Transverse colon (tissue), 4 donors: Measurements from ENCODE around the gene LRFN4. TPM values are rescaled to one million over a fixed set of nuclear protein-coding genes. Genes with fewer than 3 reads are reported as not detected.
A peak's percentile ranks its signal among the peaks of the same experiment; 100 is the strongest.

Source experiments
- DNase-seq: peaks from one replicate; pipeline ENCODE4 v3.0.0-alpha.2; 2019
- H3K27ac ChIP-seq, 4 donors: fragments of 200-600 bp; sonication (generic); 2 replicates each; pipeline ENCODE4 v1.5.1; 2016 to 2018; ENCODE audit warnings: inconsistent platforms in 4 of 4
- H3K27me3 ChIP-seq: fragments of 200-600 bp; sonication (generic); 2 replicates; pipeline ENCODE4 v1.5.1; 2017; ENCODE audit warnings: inconsistent platforms
- H3K36me3 ChIP-seq, 4 donors: fragments of 200-600 bp; sonication (generic); 2 replicates each; pipeline ENCODE4 v1.5.1; 2017 to 2019; ENCODE audit warnings: inconsistent platforms in 4 of 4
- H3K4me1 ChIP-seq, 4 donors: fragments of 200-600 bp; sonication (generic); 2 replicates each; pipeline ENCODE4 v1.5.1; 2017 to 2020; ENCODE audit warnings: inconsistent platforms in 4 of 4
- H3K4me3 ChIP-seq, 4 donors: fragments of 200-600 bp; sonication (generic); 1 replicate in 1 of 4; 2 replicates in 3 of 4; pipeline versions ENCODE4 v1.5.1 to v1.6.1; 2017 to 2019; ENCODE audit warnings: inconsistent platforms in 4 of 4
- H3K9me3 ChIP-seq, 2 donors: fragments of 200-600 bp; sonication (generic); 2 replicates each; pipeline ENCODE4 v1.5.1; 2017 to 2019; ENCODE audit warnings: inconsistent platforms in 2 of 2
- EP300 ChIP-seq: sonication (generic); formaldehyde crosslinking; IDR thresholded peaks from one replicate; pipeline ENCODE4 v1.6.1; 2017; ENCODE audit warnings: antibody characterized with exemption, low read depth
- POLR2A ChIP-seq: fragments of 450-650 bp; IDR thresholded peaks from one replicate; pipeline ENCODE4 v1.6.1; 2016; ENCODE audit warnings: antibody characterized with exemption, mild to moderate bottlenecking, moderate library complexity
- POLR2AphosphoS5 ChIP-seq, 3 donors: sonication (generic); formaldehyde crosslinking; IDR thresholded peaks; one replicate each; pipeline ENCODE4 v1.6.1; 2016; ENCODE audit warnings: antibody characterized with exemption in 3 of 3
- WGBS, 2 donors: methylation state at CpG; one replicate each; pipeline ENCODE4 v1.1.5; 2018; ENCODE audit warnings: low coverage in 1 of 2; 5-methylcytosine and 5-hydroxymethylcytosine counted together
- in situ Hi-C, 4 donors: fragments of 200-750 bp; cut with MboI; loops; one replicate each; pipeline versions ENCODE4 v1.15.0 to v1.15.1; 2017; ENCODE audit warnings: low sequenced_read_pairs in 3 of 4, low pct_ligation_motif_present in 1 of 4, low pct_unique_long_range_greater_than_20kb in 1 of 4
- intact Hi-C: fragments of 100-400 bp; cut with DNase I; formaldehyde crosslinking; loops from one replicate; pipeline ENCODE4 v1.15.1; 2023; ENCODE audit warnings: low total_unique reads
- total RNA-seq, 4 donors: library from RNA; depleted of rRNA; stranded (reverse); fragments of >200 nt; gene quantifications; one replicate each; pipeline ENCODE4 v1.1.0, GENCODE V29; 2016
- TF ChIP-seq, protein P1 (sequence below), 5 experiments: fragments of 200-600 bp in 3 of 5; fragments of 450-650 bp in 2 of 5; sonication (generic) in 3 of 5; IDR thresholded peaks; 1 replicate in 2 of 5; 2 replicates in 3 of 5; pipeline ENCODE4 v1.5.1; 2016 to 2017; ENCODE audit warnings: antibody characterized with exemption in 5 of 5, inconsistent platforms in 3 of 5, mild to moderate bottlenecking in 2 of 5, moderate library complexity in 1 of 5

LRFN4 gene
- total RNA-seq, 4 donors from 2014 or later: 14.3 to 52.3 (median 22.6) TPM

DNA sequence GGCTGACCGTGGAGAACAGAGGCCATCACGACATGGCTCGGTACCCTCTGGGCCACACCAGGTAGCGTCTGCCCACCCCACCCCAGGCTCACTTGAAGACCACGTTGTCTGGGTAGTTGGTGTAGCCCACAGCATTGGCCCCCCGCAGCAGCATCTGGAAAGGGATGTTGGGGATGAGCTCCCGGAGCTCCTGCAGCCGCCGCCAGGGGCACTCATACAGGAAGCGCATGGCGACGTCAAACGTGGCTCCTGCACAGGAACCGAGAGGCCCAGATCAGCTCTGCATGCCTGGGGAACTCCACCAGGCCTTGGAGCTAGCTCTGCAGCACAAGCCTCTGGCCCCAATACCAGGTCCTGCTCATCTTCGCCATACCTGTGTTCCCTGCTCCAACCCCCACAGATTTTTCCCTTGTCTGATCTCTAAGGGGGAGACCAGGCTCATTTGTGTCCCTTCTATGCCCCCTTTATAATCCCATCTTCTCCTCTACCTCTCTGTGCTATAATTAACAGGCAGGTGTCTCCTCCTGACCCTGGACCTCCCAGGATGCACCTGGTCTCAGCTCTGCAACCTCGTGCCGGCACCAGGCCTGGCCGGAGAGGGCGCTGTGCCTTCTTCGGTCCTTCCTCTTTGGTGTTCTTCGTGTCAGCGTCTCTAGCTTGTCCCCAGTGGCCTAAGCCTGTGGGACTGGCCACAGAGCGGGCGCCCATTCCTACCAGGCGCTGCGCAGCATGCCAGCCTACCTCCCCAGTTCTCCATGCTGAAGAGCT lies 5.0 kb upstream of the LRFN4 start:
- no peaks in the 10 kb centered on the region for H3K36me3 ChIP-seq
- no peaks in the 10 kb centered on the region for H3K27me3 ChIP-seq
- intact Hi-C loops: no loop called here
- TF ChIP-seq, protein P1, sequence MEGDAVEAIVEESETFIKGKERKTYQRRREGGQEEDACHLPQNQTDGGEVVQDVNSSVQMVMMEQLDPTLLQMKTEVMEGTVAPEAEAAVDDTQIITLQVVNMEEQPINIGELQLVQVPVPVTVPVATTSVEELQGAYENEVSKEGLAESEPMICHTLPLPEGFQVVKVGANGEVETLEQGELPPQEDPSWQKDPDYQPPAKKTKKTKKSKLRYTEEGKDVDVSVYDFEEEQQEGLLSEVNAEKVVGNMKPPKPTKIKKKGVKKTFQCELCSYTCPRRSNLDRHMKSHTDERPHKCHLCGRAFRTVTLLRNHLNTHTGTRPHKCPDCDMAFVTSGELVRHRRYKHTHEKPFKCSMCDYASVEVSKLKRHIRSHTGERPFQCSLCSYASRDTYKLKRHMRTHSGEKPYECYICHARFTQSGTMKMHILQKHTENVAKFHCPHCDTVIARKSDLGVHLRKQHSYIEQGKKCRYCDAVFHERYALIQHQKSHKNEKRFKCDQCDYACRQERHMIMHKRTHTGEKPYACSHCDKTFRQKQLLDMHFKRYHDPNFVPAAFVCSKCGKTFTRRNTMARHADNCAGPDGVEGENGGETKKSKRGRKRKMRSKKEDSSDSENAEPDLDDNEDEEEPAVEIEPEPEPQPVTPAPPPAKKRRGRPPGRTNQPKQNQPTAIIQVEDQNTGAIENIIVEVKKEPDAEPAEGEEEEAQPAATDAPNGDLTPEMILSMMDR (IDR thresholded peaks at IDR 0.05): peak in 1 of 5 experiments; percentile 6
- no peak for TF ChIP-seq POLR2AphosphoS5 (IDR thresholded peaks at IDR 0.05)
- in situ Hi-C loops: no loop called here
- WGBS, 2 donors: 70% methylated on average over 23 of the region's 26 CpGs; no CpG with 5 or more reads in 1 of the 2 donors
- peak; percentile 8 for DNase-seq
- H3K4me1 ChIP-seq: peaks cover 6 to 8% (median 7%) of the 10 kb centered on the region in 4 donors
- H3K4me3 ChIP-seq: no peak overlapping the region
- no peak overlapping the region for H3K27ac ChIP-seq
- no peaks in the 10 kb centered on the region for H3K9me3 ChIP-seq

- in situ Hi-C loops: no loop called here
- 85 to 89% methylated on average over 3 to 24 of the region's 26 CpGs for WGBS, 2 donors
- H3K9me3 ChIP-seq: no peaks in the 10 kb centered on the region
Measured at GRCh38 chr11:66852466-66853241, 4.2 kb upstream of the LRFN4 start.

GRCh38 chr11:66853242-66854229 lies 3.3 kb upstream of the LRFN4 start:
- in situ Hi-C loops: no loop called here
- H3K4me1 ChIP-seq: peaks cover 6 to 14% (median 10%) of the 10 kb centered on the region in 4 donors
- no peak overlapping the region for H3K4me3 ChIP-seq

More at GRCh38 chr11:66852466-66853241, 4.2 kb upstream of the LRFN4 start:
- peaks cover 6 to 13% (median 9%) of the 10 kb centered on the region in 4 donors for H3K4me1 ChIP-seq
- H3K36me3 ChIP-seq: no peaks in the 10 kb centered on the region
- no peak overlapping the region for H3K27ac ChIP-seq
- TF ChIP-seq POLR2AphosphoS5 (IDR thresholded peaks at IDR 0.05): no peak
- TF ChIP-seq EP300: no peak
- TF ChIP-seq, protein P1 (IDR thresholded peaks at IDR 0.05): no peak
- no peak for TF ChIP-seq POLR2A
- intact Hi-C loops: no loop called here
- H3K4me3 ChIP-seq: no peak overlapping the region
- H3K27me3 ChIP-seq: no peaks in the 10 kb centered on the region
- no peak for DNase-seq

More at GRCh38 chr11:66853242-66854229, 3.3 kb upstream of the LRFN4 start:
- TF ChIP-seq POLR2A (no peak), POLR2AphosphoS5 (IDR thresholded peaks at IDR 0.05) (no peak), EP300 (no peak)
- TF ChIP-seq, protein P1 (IDR thresholded peaks at IDR 0.05): no peak
- Histone ChIP-seq H3K27ac (no peak overlapping the region), H3K36me3 (no peaks in the 10 kb centered on the region), H3K9me3 (no peaks in the 10 kb centered on the region), H3K27me3 (no peaks in the 10 kb centered on the region)
- DNase-seq: peak; percentile 5
- WGBS, 2 donors: 84 to 92% methylated on average over 11 to 26 of the region's 26 CpGs
- intact Hi-C loops: no loop called here
